ENCODE measurements around the gene PRELID3B.
A peak's percentile ranks its signal among the peaks of the same experiment; 100 is the strongest.
"Not testable (repeated sequence)": the region's sequence is repeated elsewhere in the genome, so short reads cannot be mapped to it uniquely, and the experiment has no call there.

The PRELID3B gene

DNA sequence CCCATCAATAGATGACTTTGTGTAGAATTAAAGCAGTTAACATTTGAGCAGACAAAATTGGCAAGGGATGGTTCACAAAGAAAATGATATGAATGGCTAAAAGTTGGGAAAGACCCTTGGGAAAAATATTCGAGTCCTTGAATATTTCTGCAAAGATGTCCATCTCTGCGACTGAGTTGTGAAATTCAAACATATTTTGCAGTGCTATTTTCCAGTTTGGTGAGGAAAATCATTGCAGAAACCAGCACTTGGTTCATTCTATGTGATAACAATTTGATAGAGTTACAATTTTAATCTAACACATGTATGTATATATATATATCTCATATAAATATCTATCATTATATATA, 6.1 kb upstream of the PRELID3B start:
- no peak for DNase-seq

DNA sequence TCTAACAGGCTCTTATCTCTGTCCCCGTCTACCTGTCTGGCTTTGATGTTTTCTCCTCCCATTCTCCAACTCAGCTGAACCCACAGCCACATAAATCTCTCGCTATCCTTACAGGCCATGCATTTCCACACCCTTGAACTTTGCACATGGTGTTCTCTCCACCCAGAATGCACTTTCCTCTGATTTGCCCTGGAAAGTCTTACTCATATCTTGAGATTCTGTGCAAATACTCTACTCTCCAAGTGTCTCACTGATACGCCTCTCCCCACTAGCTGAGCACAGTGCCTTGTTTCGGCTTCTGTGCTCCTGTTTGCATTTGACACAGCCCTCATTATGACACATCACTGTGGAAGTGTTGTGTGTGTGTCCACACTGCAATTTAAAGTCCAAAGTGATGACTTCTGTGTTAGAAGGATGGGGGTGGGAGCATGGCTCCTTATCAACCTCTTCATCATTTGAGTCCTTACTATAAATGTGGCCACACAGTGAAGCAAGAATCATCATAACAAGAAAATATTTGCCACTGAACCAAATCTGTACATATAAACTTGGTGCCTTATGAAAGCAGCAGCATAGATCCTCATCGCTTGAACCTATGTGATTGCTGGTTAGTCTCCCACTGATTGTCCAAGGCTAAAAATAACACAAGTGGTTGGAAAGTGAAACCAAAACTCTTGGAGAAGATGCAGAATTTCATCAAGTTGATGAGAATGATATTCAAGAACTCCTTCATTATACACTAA, 5.5 kb upstream of the PRELID3B start:
- peak in 1 of 4 experiments; percentile 14 for DNase-seq

DNA sequence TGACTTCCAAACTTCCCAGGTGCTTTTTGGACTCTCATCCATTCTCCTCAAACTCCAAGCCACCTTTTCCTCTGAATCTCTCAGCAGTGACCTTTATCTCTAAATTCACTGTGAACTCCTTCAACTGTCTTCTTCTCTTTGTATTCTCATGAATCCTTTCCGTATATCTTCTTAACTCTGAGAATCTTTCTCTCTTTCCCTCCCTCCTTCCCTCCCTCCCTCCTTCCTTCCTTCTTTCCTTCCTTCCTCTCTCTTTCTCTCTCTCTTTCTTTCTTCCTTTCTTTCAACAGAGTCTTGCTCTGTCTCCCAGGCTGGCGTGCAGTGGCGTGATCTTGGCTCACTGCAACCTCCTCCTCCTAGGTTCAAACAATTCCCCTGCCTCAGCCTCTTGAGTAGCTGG, 4.3 kb upstream of the PRELID3B start:
- no peak for DNase-seq

DNA sequence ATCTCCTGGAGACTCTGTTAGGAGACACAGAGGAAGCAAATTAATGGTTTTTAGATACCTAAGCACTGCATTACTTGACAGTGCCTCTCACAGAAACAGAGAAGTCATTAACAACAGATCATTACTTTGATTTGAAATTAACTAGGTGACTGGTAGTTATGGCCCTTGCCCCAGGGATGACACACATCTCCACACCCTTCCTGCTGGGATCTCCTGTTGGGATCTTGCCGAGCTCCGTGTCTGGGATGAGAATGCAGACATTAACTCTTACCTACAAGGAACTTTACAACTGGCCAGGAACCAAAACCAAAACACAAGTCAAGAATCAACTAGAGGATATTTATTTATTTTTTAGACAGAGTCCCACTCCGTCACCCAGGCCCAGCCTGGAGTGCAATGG, 2.2 kb upstream of the PRELID3B start:
- DNase-seq, result no peak

DNA sequence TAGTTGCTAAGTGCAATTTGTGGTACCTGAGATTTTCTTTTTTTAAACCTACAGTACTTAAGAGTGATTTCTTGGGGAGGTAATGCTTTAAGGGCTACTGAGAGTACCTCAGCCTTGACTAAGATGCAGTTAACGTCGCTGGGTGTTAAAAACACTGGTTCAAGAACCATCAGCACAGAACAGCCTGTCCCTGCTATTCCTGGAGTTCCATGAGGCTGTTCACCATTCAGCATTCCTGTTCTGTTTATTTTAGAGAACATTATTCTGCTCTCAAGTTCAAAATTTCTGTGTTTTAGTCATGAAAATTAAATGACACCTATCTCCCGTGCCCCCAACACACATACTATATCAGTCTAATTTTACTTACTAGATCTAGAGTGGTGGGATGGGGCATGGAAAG, 1.7 kb upstream of the PRELID3B start:
- no peak for DNase-seq

DNA sequence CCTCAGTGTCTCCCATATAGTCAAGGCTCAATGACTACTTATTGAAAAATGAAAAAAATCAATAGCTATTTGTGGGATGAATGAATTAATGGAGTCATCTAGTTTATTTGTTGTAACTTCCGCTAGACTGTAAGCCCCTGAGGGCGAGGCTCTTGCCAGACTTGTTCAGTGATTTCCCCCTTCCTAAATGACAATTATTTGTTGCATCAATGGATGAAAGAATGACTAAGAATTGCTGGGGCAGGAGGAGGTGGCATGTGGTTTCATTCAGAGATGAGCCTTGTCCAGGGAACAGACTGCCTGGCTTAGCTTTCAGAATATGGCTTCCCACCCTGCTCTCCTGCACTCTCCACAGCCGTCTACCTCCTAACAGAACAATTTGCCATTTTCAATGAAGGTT, 1.1 kb upstream of the PRELID3B start:
- DNase-seq, result peak in 1 of 4 experiments; percentile 34

DNA sequence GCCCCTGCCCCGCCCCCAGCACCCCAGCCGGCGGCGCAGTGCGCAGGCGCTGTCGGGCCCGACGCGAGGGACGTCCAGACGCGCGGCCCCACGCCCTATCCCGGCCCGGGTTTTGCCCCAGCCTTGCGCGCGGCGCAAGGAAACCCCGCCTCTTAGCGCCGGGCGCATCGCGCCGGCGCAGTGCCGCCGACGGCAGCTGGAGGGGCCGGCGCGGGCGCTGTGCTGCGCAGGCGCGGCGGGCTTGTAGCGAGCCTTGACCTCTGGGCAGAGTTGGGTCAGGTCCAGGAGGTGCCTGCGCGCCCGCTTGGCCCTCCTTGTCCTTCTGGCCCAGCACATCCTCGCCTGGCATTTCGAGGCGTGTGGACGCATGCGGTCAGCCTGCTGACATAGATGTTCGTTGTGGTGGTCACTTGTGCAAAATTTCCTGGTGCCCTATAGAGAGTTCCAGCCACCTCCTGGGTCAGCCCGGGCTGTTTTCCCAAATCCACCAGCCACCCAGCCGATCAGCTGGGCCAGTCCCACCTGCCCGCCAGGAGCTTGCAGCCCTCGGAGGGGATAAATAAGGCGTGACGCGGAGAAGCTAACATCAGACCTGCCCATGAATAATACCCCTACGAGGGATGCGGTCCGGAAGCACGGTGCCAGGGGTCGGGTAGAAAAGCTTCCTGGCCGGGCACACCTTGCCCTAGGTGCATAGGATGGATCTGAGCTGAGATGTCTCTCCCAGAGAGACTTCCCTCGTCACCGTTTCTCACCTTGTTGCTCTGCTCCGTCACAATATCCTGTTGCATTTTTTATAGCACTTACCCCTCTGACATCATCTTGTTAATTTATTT, 428 bp upstream of the PRELID3B start:
- DNase-seq, result peak; percentile 97 to 99 (median 98)

DNA sequence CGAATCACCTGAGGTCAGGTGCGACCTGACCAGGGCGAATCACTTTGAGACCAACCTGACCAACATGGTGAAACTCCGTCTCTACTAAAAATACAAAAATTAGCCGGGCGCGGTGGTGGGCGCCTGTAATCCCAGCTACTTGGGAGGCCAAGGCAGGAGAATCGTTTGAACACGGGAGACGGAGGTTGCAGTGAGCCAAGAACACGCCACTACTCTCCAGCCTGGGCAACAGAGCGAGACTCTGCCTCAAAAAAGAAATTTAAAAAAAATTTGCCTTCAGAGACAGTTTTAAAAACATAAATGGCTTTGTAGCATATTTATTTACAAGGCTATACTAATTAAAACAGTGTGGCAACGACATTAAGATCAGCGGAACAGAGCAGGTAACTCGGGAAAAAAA, 1.1 kb downstream of the PRELID3B start:
- DNase-seq, result not testable (repeated sequence)

DNA sequence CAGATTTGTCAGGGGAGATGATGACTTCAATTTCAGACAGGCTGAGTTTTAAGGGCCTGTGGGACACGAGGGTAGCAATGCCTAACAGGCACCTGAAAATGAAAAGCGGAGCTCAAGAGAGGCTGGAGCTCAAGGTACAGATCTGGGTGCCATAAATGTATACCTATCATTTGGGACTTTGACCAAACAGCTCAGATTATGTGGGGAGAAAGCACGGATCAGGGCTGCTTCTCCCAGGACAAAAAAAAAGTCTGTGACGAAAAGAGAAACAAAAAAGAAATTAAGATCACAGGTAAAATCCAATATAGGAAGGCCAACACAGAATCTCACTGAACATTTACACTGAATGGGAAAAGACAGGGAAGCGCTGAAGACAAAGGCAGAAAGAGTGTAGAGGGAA, 1.9 kb downstream of the PRELID3B start:
- no peak for DNase-seq

DNA sequence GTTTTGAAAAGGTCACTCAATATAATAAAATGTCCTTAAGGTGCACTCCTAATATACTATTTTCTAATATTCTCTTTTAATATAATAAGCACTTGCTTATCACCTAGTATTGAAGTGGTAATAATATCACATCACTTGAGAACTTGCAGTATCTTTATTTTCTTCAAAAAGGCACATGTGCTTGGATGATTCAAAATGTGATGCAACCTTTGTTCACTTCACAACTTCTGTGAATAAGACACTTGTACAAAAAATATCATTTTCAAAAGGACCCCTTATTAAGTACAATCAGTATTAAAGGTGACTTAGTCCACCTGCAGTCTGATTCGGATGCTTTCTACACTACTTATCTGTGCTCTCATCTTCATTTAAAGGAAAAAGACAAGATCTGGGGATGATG, 3.4 kb downstream of the PRELID3B start:
- DNase-seq, result peak in 2 of 4 experiments; percentile 29 to 32

DNA sequence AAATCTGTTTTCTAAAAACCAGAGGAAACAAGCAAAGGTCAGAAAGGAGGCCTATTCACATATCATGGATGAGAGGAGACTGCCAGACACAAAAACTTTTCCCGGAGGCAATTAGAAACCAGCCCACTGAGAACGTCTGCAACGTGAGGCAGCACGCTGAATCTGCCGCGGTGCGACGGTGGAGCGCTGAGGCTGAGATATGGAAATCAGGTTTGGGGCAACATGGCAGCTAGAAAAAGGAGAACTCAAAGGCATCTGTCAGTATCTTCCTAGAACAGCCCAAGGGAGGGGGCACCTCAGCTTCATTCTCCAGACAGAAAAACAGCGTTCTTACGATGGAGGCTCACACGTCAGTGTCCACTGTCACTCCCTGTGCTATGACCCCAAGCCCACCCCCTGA, 5.2 kb downstream of the PRELID3B start:
- no peak for DNase-seq

DNA sequence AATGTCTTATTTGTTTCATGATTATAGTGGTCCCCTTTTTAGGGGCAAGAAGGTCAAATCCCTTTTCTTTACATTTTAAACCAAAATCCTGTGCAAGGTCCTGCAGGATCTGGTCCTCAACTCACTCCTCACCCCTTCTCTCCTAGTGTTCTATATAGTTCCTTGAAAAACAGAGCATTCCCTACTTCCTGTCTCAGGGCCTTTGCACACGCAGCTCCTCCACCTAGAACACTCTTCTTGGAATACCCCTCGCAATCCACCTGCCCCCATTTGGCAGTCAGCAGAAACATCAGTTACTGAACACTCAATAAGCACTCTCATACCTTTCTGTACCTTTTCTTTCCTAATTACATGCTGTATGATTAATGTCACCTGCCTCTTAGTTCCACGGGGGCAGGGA, 7.2 kb downstream of the PRELID3B start:
- no peak for DNase-seq

DNA sequence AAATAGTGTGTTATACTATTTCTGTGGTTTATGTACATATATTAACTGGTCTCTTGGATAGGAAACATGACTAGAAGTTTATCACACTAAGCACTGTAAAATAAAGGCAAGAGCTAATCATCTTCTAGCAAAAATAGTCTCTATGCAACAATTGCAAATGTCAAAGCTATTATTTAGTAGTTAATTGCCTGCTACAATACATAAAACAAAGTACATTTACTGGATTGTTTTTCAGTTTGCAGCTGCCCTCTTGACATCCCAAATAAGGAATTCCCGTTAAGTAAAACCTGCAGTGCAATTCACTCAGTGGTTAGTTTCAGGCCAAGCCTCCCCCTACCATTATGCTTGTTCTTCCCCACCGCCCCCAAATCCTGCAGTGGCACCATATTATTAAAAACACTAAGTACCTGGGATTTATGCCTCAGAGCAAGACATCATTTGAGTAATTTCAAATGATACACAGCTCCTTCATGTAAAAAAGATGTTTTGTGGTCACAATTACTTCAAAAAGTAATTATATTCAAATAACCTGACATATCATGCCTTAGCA, 8.9 kb downstream of the PRELID3B start:
- DNase-seq, result no peak

DNA sequence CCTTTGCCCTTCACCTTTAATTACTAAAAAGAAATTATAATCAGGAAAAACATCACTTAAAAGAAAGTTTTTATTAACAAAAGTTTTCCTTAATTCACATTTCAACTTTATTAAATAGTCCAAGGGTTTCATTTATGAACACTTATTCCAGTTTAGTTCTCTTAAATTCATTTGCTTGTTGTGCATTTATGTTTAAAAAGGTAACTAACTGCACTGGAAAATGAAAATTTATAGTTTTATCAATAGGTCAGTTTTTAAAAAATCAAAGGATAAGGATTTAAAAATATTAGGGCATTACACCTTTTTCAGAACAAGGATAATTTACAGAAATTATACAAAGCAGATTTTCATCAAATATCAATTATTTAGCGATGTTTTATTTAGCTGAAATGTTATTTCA, 9.5 kb downstream of the PRELID3B start:
- no peak for DNase-seq

DNA sequence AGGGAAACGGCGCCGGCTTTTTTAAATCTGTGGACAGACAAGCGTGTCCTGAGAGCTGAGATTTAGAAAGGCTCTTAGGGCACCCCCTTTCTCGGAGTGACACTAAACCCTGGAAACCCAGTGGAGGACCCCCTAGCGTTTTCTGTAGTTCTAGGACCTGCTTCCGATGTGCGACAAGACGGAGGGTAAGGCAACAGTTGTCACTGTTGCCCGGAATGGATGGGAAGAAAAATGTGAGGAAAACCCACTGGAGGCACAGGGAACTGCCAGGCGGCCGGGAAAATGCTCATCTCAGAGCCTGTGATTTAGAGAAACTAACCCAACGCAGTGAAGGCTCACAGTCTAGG, 9.9 kb downstream of the PRELID3B start:
- DNase-seq, result peak in 1 of 4 experiments; percentile 51

DNA sequence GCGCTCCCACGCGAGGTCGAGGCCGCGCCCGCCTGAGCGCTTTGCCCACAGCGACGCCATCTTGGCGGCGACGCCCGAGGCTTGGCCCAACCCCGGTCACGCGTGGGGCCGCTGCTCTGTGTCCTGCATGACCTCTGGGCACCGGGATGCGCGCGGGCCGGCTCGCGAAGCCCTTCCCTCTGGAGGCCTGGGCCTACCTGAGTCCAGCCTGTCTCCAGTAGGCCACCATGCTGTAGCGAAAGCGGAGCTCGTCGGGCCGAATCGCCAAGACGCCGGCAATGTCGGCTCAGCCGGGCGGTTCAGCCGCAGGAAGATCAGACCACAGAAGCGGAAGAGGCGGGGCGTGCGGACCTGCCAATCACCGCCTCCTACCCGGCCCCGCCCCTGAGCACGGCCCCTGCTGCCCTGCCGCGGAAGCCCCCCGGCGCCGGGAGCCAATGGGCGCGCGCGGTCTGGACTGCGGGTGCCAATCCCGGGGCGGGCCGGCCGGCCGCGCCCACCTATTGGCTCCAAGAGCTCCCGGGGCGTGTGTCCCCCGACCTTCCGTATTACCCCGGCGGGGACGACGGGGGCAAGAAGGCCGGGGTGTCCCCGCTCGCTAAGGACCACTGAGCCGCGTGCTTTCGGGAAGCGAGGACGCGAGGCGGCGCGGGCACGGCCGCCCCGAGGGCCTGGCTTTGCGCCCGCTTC, 10.4 kb downstream of the PRELID3B start, which contains the start of gene ATP5F1E:
ATP5F1E (minus strand) TSS at position 313 of the 690 bp plus-strand sequence; CDS start at position 229, 84 bp downstream.
- peak; percentile 97 to 99 (median 98) for DNase-seq

DNA sequence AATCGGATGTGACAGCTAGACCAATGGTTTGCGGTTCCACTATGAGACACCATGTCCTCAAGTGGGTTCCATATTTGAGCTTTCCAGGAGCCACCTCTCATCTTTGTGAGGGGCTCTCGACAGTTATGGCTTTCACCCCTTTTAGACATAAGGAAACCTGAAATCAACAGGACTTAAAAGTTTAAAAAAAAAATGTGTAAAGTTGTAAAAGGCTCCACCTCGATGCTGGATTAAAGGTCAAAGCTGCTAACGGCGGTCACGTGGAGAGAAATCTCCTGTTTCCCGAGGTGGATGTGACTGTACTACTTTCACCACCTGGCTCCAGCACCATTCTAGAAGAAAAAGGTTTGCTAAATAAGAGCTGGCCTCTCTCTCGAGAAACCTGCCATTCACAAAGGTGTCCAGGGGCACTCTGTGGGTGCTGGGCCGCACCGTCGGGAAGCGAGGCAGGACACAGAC, 11.0 kb downstream of the PRELID3B start:
- no peak for DNase-seq

DNA sequence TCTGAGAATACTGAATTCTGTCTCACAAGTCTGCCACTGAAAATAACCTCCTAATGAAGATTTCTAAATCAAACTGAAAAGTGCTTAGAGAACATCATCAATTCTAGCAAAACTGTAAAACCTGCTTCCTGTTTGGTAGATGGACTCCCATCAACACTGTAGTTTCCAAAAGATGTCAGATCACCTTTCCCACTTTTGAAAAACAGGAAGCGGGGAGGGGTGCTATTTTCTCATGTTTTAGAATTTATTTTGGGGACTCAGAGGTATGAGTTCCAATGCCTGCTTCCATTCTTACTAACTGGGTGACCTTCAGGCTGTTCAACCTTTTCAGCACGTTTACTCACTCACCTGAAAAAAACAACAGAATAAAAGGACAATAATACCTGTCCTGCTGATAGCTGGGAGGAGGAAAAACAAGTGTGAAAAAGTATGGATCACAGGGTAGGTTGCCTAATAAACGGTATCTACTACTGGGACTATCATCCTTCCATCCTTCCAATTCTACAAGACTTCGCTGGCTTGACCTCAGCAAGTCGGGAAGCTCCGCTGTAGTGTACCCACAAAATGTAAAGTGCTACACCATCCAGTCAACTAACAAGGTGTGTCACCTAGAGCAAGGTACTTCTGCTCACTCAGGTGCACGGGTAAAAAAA, 11.5 kb downstream of the PRELID3B start:
- DNase-seq, result no peak

DNA sequence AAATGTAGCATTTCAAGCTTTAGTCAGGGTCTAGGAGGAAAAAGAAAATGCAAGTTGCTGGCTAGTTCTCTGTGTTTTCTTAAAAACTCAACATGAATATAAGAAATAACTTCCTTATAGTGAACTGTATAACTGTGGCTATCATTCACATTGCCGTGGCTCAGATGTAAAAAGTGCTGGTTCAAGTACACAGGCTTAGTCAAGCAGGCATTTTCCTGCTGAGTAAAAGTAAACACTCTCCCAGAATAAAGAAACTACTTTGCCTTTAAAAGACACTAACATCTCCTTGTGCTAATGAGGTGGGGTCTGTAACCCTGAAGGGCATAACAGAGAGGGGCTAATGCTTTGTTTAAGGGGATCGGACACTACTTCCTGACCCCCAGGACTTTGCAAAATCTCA, 13.8 kb downstream of the PRELID3B start:
- no peak for DNase-seq

DNA sequence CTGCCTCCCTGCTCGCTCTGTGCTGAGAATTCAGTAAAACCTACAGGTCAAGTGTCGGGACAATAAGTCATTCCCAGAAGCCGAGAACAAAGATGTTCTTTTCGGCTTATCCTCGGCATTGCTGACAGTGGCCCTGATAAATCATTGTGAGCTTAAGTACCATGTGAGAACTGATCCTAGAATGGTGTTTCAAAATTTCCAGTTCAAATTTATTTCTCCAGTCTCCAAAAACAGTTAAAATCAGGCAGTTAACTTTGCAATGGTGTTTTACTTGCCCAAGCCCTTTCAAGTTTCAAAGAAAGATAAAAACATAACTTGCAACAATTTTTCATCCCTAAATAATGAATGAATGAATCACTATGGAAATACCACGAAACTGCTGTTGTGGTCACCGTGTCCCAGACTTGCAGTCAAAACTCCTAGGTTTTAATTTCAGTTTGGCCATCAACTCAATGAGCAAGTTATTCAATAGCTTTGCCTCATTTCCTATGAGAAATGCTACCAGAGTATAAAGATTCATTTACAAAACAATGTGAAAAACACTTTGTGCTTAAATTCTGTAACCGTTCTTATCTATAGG, 14.8 kb downstream of the PRELID3B start:
- DNase-seq, result no peak

DNA sequence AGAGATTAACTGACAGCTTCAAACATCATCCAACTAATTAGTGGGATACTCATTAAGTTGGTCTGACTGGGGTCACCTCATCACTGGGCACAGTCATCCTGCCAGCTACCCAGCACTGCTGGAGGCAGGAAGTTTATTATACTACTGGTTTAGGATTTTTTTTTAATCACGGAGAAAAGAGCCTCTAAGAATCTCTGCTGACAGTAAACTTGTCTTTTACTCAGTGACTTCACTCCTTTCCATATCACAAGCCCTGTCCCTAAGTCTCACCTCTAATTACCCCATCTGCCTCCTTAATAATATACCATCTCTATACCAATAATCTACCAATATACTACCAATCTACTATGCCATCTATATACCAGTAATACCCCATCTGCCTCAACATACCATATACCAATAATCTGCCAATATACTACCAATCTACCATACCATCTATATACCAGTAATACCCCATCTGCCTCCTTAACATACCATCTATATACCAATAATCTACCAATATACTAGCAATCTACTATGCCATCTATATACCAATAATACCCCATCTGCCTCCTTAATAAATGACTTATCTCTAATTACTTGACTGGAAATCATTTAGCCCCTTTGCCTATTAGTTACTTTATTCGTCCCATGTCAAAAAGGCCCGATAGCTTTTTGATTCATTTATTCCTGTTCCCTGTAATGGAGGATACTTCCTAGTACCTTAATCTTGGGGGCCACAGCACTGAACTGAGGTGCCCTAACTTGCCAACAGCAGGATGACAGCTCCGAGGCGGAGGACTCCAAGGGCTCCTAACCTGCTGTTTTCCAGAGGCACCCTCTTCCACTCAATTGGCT, 15.5 kb downstream of the PRELID3B start:
- DNase-seq, result no peak
